Measurements from ENCODE around the gene LIPC. TPM values are rescaled to one million over a fixed set of nuclear protein-coding genes. Genes with fewer than 3 reads are reported as not detected.

The LIPC gene
- total RNA-seq, 1 experiment from 2014 or later: not detected

DNA sequence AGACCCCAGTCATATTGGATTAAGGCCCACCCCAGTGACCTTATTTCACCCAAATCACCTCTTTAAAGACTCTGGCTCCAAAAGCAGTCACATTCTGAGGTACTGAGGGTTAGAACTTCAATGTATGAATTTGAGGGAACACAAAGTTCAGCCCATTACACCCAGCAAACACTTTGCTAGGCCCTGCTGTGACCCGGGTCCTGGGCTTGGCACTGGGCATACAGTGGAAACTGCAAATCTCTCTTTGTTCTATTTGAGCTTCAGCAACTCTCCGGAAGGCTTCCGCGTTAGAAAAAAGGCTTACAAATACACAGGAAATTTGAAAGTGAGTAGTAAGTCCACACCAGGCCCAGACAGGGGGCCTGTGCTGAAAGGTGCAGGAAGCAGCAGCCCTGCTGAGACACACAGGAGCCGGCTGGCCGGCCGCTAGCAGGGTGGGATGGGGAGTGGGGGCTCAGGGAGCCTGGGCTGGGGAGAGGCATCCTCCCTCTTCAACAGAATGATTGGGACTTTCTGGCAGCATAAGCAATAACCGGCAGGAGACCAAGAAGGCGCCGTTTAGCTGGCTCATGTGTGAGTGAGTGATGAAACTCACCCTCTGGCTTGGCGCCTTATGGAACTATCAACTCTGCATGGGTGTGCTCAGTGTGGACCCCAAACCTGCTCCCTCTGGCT is 13.0 kb downstream of the LIPC start:
- Histone ChIP-seq H2AFZ (ENCODE audit: low read depth, low read length, poor library complexity, severe bottlenecking) (no peak overlapping the region), H3K4me2 (ENCODE audit: low read length) (no peak overlapping the region), H3K9me3 (ENCODE audit: control insufficient read depth in 1 of 2, insufficient read depth in 1 of 2, low read depth in 1 of 2, low read length in 2 of 2) (no peaks in the 10 kb centered on the region), H3K9ac (ENCODE audit: low read length) (no peak overlapping the region), H3K27ac (ENCODE audit: low read depth, low read length) (no peak overlapping the region), H3K9me2 (ENCODE audit: insufficient read depth) (no peaks in the 10 kb centered on the region), H3K4me1 (ENCODE audit: control insufficient read depth in 1 of 2, insufficient read depth in 2 of 2, low read length in 2 of 2) (peaks cover 27 to 34% of the 10 kb centered on the region in 2 experiments), H4K20me1 (ENCODE audit: insufficient read depth) (no peaks in the 10 kb centered on the region), H3K4me3 (replicated peaks in 1 of 2; ENCODE audit: low read depth in 1 of 2, low read length in 2 of 2) (no peak overlapping the region), H3K27me3 (ENCODE audit: insufficient read depth, low read length) (no peaks in the 10 kb centered on the region), H3K79me2 (ENCODE audit: insufficient read depth, low read length) (no peaks in the 10 kb centered on the region), H3K36me3 (ENCODE audit: control insufficient read depth in 1 of 2, insufficient read depth in 2 of 2, low read length in 2 of 2) (no peaks in the 10 kb centered on the region)
- RAD21 ChIA-PET (ENCODE audit: low non-redundant PET in 1 of 2, low total read pairs in 2 of 2, uncharacterized antibody in 2 of 2, unreplicated experiment in 2 of 2): no interaction called here
- TF ChIP-seq, protein P1, sequence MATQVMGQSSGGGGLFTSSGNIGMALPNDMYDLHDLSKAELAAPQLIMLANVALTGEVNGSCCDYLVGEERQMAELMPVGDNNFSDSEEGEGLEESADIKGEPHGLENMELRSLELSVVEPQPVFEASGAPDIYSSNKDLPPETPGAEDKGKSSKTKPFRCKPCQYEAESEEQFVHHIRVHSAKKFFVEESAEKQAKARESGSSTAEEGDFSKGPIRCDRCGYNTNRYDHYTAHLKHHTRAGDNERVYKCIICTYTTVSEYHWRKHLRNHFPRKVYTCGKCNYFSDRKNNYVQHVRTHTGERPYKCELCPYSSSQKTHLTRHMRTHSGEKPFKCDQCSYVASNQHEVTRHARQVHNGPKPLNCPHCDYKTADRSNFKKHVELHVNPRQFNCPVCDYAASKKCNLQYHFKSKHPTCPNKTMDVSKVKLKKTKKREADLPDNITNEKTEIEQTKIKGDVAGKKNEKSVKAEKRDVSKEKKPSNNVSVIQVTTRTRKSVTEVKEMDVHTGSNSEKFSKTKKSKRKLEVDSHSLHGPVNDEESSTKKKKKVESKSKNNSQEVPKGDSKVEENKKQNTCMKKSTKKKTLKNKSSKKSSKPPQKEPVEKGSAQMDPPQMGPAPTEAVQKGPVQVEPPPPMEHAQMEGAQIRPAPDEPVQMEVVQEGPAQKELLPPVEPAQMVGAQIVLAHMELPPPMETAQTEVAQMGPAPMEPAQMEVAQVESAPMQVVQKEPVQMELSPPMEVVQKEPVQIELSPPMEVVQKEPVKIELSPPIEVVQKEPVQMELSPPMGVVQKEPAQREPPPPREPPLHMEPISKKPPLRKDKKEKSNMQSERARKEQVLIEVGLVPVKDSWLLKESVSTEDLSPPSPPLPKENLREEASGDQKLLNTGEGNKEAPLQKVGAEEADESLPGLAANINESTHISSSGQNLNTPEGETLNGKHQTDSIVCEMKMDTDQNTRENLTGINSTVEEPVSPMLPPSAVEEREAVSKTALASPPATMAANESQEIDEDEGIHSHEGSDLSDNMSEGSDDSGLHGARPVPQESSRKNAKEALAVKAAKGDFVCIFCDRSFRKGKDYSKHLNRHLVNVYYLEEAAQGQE (IDR thresholded peaks at IDR 0.05; ENCODE audit: low read depth): no peak
- no peak for TF ChIP-seq ZNF274 (IDR thresholded peaks at IDR 0.05; ENCODE audit: low read depth, low read length)
- no peak for TF ChIP-seq POLR2A (IDR thresholded peaks at IDR 0.05; ENCODE audit: borderline replicate concordance, extremely low read depth, insufficient read depth, insufficient read length)
- no peak for TF ChIP-seq CEBPB (IDR thresholded peaks at IDR 0.05; ENCODE audit: low read depth)
- TF ChIP-seq SRF (IDR thresholded peaks at IDR 0.05; ENCODE audit: low read depth): no peak
- TF ChIP-seq, protein P2, sequence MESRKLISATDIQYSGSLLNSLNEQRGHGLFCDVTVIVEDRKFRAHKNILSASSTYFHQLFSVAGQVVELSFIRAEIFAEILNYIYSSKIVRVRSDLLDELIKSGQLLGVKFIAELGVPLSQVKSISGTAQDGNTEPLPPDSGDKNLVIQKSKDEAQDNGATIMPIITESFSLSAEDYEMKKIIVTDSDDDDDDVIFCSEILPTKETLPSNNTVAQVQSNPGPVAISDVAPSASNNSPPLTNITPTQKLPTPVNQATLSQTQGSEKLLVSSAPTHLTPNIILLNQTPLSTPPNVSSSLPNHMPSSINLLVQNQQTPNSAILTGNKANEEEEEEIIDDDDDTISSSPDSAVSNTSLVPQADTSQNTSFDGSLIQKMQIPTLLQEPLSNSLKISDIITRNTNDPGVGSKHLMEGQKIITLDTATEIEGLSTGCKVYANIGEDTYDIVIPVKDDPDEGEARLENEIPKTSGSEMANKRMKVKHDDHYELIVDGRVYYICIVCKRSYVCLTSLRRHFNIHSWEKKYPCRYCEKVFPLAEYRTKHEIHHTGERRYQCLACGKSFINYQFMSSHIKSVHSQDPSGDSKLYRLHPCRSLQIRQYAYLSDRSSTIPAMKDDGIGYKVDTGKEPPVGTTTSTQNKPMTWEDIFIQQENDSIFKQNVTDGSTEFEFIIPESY (IDR thresholded peaks at IDR 0.05; ENCODE audit: extremely low read depth, insufficient replicate concordance, low read length): no peak
- TF ChIP-seq RAD21 (IDR thresholded peaks at IDR 0.05; ENCODE audit: low read depth): no peak
- no peak for TF ChIP-seq SIN3A (IDR thresholded peaks at IDR 0.05; ENCODE audit: low read depth)
- TF ChIP-seq FOSL1 (IDR thresholded peaks at IDR 0.05; ENCODE audit: low read depth): no peak
- TF ChIP-seq TCF7L2 (IDR thresholded peaks at IDR 0.05; ENCODE audit: borderline replicate concordance, extremely low read depth, insufficient read depth, insufficient read length): no peak
- no peak for TF ChIP-seq ELF1 (IDR thresholded peaks at IDR 0.05; ENCODE audit: borderline replicate concordance, low read depth)
- TF ChIP-seq EGR1 (IDR thresholded peaks at IDR 0.05; ENCODE audit: low read depth): no peak
- TF ChIP-seq EZH2phosphoT487 (IDR thresholded peaks at IDR 0.05; ENCODE audit: borderline replicate concordance): no peak
- no peak for TF ChIP-seq POLR2AphosphoS5 (IDR thresholded peaks at IDR 0.05; ENCODE audit: low read depth, low read length)
- no peak for ATAC-seq
- BruUV-seq (replicated peaks): no TSS peak
- POLR2A ChIA-PET: no interaction called here
- DNase-seq (ENCODE audit: low read depth, low spot score): no peak
- intact Hi-C loops (cut with micrococcal nuclease): no loop called here
- CTCF ChIA-PET: no interaction called here
